OCI-LY1 (cell line): ENCODE measurements around the gene GBX2.

Experiments used
- CTCF ChIP-seq: fragments of 200-600 bp; sonication (generic), shearing (Covaris generic); IDR thresholded peaks from 2 replicates; pipeline ENCODE4 v1.5.1; 2017; ENCODE audit warnings: mild to moderate bottlenecking, antibody characterized with exemption, low read length, moderate library complexity, mixed read lengths
- EZH2 ChIP-seq: fragments of 200-600 bp; sonication (generic), shearing (Covaris generic); IDR thresholded peaks from 2 replicates; pipeline ENCODE4 v1.8.0; 2017; ENCODE audit warnings: borderline replicate concordance, mixed run types, mild to moderate bottlenecking, antibody characterized with exemption, low read length, moderate library complexity, mixed read lengths

- no peak for TF ChIP-seq CTCF
- no peak for TF ChIP-seq EZH2
These were observed 38.3 kb downstream of the GBX2 start for GRCh38 chr2:236129935-236130334.
